Measurements from ENCODE around the gene MACROH2A2.
"Not testable (repeated sequence)": the region's sequence is repeated elsewhere in the genome, so short reads cannot be mapped to it uniquely, and the experiment has no call there.

The MACROH2A2 gene

GRCh38 chr10:70078937-70079336 lies 26.3 kb downstream of the MACROH2A2 start:
- DNase-seq (ENCODE audit: low read depth): no peak
- TF ChIP-seq, protein P1, sequence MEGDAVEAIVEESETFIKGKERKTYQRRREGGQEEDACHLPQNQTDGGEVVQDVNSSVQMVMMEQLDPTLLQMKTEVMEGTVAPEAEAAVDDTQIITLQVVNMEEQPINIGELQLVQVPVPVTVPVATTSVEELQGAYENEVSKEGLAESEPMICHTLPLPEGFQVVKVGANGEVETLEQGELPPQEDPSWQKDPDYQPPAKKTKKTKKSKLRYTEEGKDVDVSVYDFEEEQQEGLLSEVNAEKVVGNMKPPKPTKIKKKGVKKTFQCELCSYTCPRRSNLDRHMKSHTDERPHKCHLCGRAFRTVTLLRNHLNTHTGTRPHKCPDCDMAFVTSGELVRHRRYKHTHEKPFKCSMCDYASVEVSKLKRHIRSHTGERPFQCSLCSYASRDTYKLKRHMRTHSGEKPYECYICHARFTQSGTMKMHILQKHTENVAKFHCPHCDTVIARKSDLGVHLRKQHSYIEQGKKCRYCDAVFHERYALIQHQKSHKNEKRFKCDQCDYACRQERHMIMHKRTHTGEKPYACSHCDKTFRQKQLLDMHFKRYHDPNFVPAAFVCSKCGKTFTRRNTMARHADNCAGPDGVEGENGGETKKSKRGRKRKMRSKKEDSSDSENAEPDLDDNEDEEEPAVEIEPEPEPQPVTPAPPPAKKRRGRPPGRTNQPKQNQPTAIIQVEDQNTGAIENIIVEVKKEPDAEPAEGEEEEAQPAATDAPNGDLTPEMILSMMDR (conservative IDR thresholded peaks at IDR 0.05; ENCODE audit: low read depth, low read length): no peak

DNA sequence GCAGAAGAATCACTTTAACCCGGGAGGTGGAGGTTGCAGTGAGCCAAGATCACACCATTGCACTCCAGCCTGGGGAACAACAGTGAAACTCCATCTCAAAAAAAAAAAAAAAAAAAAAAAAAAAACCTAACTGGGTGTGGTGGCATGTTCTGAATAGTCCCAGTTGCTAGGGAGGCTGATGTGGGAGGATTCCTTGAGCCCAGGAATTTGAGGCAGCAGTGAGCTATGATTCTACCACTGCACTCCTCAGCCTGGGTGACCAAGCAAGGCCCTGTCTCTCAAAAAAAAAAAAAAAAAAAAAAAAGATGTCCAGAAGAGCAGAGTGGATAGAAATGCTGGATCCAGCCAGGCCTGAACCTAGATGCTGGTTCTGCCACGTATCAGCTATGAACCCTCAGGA lies 28.1 kb downstream of the MACROH2A2 start:
- not testable (repeated sequence) for DNase-seq (ENCODE audit: low read depth); H3K4me3 ChIP-seq (ENCODE audit: low read length)

More at GRCh38 chr10:70078937-70079336, 26.3 kb downstream of the MACROH2A2 start:
- no peak overlapping the region for H3K4me3 ChIP-seq (ENCODE audit: low read length)

- TF ChIP-seq, protein P1 (conservative IDR thresholded peaks at IDR 0.05; ENCODE audit: low read depth, low read length): no peak
- no peak for DNase-seq (ENCODE audit: low read depth)
- H3K4me3 ChIP-seq (ENCODE audit: low read length): no peak overlapping the region
Observed at GRCh38 chr10:70084189-70084588, 31.5 kb downstream of the MACROH2A2 start.

DNA sequence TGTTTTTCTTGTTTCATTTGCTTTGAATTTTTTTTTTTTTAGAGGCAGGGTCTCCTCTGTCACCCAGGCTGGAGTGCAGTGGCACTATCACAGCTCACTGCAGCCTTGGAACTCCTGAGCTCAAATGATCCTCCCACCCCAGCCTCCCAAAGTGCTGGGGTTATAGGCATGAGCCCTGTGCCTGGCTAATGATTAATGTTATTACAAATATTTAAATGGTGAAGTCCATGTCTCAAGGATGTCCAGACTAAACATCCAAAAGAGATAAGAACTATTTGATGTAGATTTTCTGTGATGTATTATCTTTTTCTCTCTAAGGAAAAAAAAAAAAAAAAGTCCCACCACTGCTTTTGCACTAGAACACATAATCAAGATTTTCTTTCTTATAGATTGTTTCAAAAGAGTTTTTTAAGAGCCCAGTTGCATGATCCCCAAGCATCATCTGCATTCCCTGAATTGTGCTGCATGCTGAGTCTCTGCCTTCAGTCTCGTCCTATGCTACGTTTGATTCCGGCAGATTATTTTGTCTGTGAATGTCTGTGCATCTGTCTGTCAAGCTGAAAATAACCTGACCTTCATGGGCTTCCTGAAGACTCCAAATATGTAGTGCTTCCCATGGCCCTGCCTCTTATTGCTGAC lies 33.4 kb downstream of the MACROH2A2 start:
- no peak overlapping the region for H3K4me3 ChIP-seq (ENCODE audit: low read length)
- TF ChIP-seq, protein P1 (conservative IDR thresholded peaks at IDR 0.05; ENCODE audit: low read depth, low read length): no peak
- DNase-seq (ENCODE audit: low read depth): no peak

GRCh38 chr10:70087616-70088307 lies 35.1 kb downstream of the MACROH2A2 start:
- TF ChIP-seq, protein P1 (conservative IDR thresholded peaks at IDR 0.05; ENCODE audit: low read depth, low read length): no peak
- H3K4me3 ChIP-seq (ENCODE audit: low read length): no peak overlapping the region

GRCh38 chr10:70088308-70088698 lies 35.7 kb downstream of the MACROH2A2 start:
- TF ChIP-seq, protein P1 (conservative IDR thresholded peaks at IDR 0.05; ENCODE audit: low read depth, low read length): no peak
- no peak for DNase-seq (ENCODE audit: low read depth)
- H3K4me3 ChIP-seq (ENCODE audit: low read length): no peak overlapping the region

More at GRCh38 chr10:70087616-70088307, 35.1 kb downstream of the MACROH2A2 start:
- no peak for DNase-seq (ENCODE audit: low read depth)

DNA sequence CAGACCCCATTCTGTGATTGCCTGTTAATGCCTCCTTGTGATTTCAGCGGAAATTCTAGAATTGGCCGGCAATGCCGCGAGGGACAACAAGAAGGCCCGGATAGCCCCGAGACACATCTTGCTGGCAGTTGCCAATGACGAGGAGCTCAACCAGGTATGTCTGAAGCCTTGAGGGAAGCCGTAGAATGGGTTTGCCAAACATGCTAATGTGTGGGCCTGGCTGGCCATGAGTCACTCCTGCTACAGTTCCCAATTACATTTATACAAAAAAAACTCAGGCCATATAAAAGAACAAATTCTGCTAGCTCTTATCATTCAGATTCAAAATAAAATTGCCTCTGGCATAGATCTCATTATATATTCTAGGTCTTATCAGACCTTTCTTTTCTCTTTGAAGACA lies 37.4 kb downstream of the MACROH2A2 start:
- TF ChIP-seq, protein P1 (conservative IDR thresholded peaks at IDR 0.05; ENCODE audit: low read depth, low read length): no peak
- no peak overlapping the region for H3K4me3 ChIP-seq (ENCODE audit: low read length)
- DNase-seq (ENCODE audit: low read depth): no peak
